AG09319 (cell line): ENCODE measurements around the gene GLTP.

Experiments
- DNase-seq: peaks from one replicate; pipeline ENCODE4 v3.0.0-alpha.2; 2010; ENCODE audit warnings: low read depth; ENCODE audit errors: extremely low read depth
- TF ChIP-seq, protein P1 (sequence below): IDR thresholded peaks from 2 replicates; pipeline ENCODE4 v1.5.1; 2011; ENCODE audit warnings: low read depth, mild to moderate bottlenecking, inconsistent platforms, low read length, moderate library complexity

Gene GLTP

DNA sequence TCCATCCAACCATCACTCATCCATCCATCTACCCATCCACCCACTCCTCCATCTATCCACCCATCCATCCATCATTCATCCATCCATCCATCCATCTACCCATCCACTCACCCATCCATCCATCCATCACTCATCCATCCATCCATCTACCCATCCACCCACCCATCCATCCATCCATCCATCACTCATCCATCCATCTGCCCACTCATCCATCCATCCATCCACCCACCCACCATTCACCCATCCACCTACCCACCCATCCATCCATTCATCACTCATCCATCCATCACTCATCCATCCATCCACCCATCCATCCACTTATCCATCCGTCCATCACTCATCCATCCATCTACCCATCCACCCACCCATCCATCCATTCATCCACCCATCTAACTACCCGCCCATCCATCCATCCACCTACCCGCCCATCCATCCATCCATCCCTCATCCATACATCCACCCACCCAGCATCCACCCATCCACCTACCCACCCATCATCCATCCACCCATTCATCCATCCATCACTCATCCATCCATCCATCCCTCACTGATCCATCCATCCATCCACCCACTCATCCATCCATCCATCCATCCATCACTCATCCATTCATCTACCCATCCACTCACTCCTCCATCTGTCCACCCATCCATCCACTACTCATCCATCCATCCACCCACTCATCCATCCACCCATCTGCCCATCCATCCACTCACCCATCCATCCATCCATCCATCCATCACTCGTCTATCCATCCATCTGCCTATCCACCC, 71.3 kb downstream of the GLTP start:
- no peak for DNase-seq
- TF ChIP-seq, protein P1, sequence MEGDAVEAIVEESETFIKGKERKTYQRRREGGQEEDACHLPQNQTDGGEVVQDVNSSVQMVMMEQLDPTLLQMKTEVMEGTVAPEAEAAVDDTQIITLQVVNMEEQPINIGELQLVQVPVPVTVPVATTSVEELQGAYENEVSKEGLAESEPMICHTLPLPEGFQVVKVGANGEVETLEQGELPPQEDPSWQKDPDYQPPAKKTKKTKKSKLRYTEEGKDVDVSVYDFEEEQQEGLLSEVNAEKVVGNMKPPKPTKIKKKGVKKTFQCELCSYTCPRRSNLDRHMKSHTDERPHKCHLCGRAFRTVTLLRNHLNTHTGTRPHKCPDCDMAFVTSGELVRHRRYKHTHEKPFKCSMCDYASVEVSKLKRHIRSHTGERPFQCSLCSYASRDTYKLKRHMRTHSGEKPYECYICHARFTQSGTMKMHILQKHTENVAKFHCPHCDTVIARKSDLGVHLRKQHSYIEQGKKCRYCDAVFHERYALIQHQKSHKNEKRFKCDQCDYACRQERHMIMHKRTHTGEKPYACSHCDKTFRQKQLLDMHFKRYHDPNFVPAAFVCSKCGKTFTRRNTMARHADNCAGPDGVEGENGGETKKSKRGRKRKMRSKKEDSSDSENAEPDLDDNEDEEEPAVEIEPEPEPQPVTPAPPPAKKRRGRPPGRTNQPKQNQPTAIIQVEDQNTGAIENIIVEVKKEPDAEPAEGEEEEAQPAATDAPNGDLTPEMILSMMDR: no peak

DNA sequence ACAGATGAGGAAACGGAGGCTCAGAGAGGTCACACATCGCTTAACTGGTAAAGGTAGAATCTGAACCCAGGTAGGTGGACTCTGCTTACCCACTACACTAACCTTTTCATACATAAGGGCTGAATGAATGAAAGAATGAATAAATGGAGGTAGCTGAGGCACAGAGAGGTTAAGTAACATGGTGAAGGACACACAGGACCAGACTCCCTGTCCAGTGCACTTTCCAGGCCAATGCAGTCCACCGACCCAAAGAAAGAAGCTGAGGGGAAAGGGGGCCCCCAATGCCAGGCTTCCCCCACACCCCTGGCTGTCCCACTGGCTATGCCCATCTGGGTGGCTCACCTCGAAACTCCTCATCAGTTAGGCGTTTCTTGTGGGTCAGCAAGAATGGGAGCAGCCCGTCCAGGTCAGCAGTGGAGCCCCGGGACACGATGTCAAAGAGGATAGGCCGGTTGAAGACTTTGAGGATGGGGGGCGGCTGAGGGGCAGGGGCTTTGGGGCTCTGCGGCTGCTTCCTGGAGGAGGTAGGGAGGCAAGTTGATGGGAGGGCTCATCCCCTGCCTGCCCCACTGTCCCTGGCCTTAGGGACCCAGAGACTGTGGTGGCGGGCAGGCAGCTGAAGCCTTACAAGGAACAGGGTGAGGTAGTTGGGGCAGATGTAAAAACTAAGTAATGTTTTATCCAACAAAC, 72.2 kb downstream of the GLTP start:
- no peak for DNase-seq
- TF ChIP-seq, protein P1: no peak

DNA sequence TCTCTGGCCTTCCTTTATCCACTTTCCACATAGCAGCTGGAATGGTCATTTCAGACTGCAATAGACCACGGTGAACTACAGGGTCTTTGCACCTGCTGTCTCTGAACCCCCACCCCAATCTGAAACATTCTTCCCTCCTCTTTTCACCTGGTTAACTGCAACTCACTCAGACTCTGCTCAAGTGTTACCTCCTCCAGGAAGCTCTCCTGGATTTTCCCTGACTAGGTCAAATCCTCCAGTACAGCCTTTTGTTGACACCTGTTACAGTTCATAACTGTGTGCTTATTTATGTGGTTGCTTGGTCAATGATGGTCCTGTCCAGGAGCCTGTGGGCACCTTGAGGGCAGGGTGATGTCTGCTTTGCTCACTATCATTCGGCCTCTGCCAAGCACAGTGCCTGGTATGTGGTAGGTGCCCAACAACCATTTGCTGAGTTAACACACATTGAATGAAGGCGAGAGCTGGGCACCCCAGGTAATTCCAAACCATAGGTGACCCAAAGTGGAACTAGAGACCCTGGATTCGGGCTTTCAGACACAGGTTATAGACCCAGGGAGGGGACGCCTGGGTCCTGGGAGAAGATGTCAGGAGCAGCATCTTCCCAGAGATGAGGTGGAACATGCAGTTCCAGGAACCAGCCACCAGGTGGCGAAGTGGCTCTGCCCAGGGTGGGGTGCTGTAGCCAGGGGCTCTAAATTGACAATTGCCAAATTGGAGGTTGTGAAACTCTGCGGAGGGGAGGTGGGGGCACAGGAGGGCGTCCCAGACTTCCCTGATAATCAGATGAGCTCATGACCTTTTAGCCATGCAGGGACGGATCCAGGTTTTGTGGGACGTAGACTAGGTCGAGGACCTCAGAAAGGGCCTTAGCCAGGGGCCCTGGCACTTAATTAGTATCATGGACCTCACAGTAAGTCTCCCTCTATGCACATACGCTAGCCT, 75.2 kb downstream of the GLTP start:
- TF ChIP-seq, protein P1: peak; percentile 97
- no peak for DNase-seq

DNA sequence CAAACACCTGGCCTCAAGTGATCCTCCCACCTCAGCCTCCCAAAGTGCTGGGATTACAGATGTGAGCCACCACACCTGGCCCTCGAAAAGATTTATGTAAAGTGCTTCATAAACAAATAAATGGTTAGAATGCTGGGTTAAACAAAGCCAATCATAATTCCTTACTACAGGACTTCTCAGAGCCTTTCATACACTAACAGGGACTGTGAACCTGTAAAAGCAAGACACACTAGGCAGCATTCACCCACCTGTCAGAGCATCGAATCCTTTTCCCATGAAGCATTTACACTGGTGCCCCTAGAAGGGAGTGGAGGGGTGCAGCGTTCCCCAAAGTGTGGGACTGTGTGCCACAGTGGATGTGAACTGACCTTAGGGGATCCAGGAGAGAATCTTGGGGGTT, 76.7 kb downstream of the GLTP start:
- TF ChIP-seq, protein P1: no peak
- DNase-seq: no peak

DNA sequence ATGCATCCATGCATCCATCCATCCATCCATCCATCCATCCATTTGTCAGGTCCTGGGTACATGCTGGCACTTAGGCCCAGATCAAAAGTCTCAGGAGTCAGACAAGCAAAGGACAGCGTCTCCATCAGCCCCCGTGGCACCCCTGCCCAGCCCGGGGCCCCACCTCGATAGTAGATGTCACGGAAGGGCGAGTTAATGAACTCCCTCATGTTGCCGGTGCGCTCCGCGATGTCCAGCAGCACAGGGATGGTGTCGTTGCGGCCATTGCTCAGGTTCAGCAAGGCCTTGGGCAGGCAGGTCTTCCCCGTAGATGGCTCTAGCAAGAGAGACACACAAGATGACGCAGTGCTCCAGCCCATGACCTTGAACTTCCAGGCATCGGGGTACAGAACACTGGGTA, 77.5 kb downstream of the GLTP start:
- TF ChIP-seq, protein P1: no peak
- no peak for DNase-seq
